Measurements from ENCODE around the gene E2F1. TPM values are rescaled to one million over a fixed set of nuclear protein-coding genes. Genes with fewer than 3 reads are reported as not detected.
"Not testable (repeated sequence)": the region's sequence is repeated elsewhere in the genome, so short reads cannot be mapped to it uniquely, and the experiment has no call there.

E2F1 gene
- total RNA-seq, 1 donor from 2014 or later = 1.8 TPM

DNA sequence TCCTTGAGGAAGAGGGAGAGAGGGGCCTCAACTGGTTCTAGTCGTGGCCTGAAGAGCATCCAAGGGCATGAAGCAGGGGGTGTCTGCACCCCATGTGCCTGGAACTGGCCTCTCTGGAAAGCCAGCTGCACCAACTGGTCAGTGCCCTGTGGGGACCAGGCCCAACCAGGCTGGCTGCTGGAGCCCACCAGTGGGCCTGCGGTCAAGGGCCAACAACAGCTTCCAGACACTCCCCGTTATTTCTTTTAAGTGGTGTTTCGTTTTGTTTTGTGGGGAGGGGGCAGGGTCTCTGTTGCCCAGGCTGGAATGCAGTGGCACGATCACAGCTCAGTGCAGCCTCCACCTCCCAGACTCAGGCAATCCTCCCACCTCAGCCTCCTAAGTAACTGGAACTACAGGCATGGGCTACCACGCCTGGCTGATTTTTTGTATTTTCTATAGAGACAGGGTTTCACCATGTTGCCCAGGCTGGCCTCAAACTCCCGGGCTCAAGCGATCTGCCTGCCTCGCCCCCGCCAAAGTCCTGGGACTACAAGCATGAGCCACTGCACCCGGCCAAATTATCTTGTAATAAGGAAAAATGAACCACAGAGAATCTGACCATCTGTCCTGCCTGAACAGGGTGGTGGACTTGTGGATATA is 36.0 kb downstream of the E2F1 start:
- intact Hi-C loops (cut with micrococcal nuclease) = loop anchor here (5.0 kb wide), 1 partner anchor 188 kb away; no protein-coding TSS in a partner anchor
- DNase-seq = no peak
- no peak for ATAC-seq

GRCh38 chr20:33649201-33649681 is 36.9 kb downstream of the E2F1 start:
- intact Hi-C loops (cut with micrococcal nuclease) = no loop called here
- peak; percentile 79 for DNase-seq
- ATAC-seq = peak; percentile 70

DNA sequence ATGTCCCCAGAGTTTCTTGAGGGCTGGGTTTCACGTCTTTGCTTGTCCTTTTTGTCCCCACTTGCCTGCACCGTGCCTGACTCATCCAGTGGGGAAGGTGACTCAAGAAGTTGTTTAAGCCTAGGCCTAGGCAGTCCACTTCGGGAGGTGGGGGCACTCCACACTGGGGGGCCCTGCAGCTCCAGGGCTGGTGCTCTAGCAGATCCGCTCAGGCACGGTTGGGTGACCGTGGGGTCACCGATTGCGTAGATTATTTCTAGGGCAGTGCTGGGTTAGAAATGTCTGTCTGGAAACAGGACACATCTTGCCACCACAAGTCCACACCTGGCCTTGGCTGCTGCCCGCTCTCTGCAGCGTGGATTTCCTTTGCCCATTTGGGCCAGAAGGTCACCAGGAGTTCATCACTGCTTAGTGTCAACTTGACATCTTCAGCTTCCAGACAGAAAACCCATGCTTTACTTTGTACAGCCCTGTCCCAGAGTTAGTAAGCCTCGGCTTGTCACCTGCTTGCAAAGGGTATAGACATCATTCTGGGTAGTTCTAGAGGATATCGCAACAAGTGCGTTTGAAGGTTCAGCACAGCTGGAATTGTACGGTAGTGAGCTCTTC is 37.7 kb downstream of the E2F1 start:
- intact Hi-C loops (cut with micrococcal nuclease) = no loop called here
- ATAC-seq = peak; percentile 4
- no peak for DNase-seq

DNA sequence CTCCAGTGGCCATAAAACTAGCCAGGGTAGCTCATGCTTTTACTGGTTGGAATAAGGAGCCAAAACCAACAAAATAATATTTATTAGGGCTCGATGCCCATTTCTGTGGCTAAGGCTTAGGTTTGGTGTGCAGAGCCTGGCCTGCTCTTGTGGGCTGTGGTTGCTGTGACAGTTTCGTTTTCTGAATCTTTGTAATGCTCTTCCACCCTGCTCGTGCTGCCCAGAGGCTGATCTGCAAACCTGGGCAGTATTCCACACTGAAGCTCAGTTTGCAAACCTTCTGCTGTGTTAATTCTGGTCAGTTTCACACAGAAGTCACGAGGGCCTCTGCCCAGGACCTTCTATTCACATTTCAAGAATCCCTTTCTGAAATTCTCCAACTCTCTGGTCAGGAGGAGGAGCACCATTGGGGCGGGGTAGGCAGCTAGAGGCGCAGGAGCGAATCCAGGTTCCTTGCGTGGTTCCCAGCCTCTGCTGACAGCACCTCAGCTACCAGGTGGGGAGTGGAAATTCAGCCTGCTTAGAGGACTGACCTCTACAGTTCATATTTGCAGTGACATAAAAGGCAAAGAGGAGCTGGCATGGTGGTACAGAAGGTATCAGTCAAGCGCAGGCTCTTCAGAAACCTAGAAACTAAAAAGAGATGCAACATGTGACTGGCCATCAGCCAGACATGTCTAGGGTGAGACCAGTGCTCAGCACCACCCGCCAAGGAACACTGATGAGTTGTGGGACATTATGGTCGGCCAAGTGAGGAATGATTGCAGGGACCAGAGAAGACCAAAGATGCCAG is 38.4 kb downstream of the E2F1 start:
- intact Hi-C loops (cut with micrococcal nuclease) = no loop called here
- ATAC-seq = peak; percentile 66
- no peak for DNase-seq

GRCh38 chr20:33646959-33647602 is 39.1 kb downstream of the E2F1 start:
- ATAC-seq; DNase-seq; intact Hi-C loops (cut with micrococcal nuclease): not testable (repeated sequence)

- ATAC-seq (no peak), DNase-seq (no peak)
- intact Hi-C loops (cut with micrococcal nuclease) = no loop called here
Measured at GRCh38 chr20:33646191-33646590, 40.0 kb downstream of the E2F1 start.

GRCh38 chr20:33645396-33645795 is 40.8 kb downstream of the E2F1 start:
- ATAC-seq = no peak
- DNase-seq = no peak
- intact Hi-C loops (cut with micrococcal nuclease) = no loop called here

GRCh38 chr20:33645072-33645358 is 41.2 kb downstream of the E2F1 start:
- intact Hi-C loops (cut with micrococcal nuclease) = no loop called here
- ATAC-seq = no peak
- DNase-seq = no peak

- ATAC-seq (no peak), DNase-seq (no peak)
- intact Hi-C loops (cut with micrococcal nuclease) = no loop called here
Measured at GRCh38 chr20:33644313-33645071, 41.7 kb downstream of the E2F1 start.

DNA sequence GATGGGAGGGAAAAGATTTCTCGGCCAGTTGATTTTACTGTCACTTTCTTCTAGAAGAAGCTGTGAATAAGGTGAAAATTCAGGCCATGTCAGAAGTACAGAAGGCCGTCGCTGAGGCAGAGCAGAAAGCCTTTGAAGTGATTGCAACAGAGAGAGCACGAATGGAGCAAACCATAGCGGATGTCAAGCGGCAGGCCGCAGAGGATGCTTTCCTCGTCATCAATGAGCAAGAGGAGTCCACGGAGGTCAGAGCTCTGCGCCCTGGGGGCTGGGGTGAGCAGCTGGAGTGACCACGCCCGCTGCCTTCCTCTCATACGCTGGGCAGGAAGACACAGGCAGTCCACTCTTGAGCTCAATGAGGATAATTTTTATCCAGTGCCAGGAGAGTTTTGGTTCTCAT is 45.9 kb downstream of the E2F1 start:
- intact Hi-C loops (cut with micrococcal nuclease) = no loop called here
- DNase-seq (no peak), ATAC-seq (no peak)

DNA sequence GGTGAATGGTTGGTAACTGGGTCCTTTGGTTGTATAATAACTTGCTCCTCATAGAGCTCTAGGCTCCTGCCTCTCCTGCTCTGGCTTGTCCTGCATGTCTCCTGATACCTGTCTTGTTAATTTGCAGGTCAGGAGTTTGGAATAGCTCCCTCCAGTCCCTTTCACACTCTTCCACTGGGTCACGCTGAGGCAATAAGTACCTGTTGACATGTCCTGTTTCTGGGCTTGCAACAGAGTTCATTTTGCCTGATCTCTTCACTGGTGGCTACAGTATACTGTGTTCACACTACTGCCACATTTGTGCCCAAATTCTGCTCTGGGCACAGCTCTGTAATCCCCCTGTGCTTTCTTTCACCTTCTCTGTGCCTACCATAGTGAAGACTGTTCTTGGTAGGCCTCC is 49.4 kb downstream of the E2F1 start:
- no peak for DNase-seq
- ATAC-seq = no peak
- intact Hi-C loops (cut with micrococcal nuclease) = no loop called here

DNA sequence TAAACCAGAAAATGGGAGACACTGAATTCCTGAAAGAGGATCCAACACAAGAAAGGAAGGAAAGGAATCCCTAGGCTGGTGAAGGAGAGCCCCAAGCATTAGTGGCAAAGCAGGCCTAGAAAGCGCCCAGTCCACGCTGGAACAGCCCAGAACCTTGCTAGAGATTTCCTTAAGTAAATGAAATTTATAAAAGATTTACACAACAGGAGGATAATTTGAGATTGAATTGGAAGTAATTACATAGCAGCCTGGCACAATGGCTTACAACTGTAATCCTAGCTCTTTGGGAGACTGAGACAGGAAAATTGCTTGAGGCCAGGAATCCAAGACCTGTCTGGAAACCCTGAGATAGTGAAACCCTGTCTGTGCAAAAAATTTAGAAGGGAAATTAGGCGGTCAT is 50.8 kb downstream of the E2F1 start:
- intact Hi-C loops (cut with micrococcal nuclease) = no loop called here
- ATAC-seq = no peak
- no peak for DNase-seq

DNA sequence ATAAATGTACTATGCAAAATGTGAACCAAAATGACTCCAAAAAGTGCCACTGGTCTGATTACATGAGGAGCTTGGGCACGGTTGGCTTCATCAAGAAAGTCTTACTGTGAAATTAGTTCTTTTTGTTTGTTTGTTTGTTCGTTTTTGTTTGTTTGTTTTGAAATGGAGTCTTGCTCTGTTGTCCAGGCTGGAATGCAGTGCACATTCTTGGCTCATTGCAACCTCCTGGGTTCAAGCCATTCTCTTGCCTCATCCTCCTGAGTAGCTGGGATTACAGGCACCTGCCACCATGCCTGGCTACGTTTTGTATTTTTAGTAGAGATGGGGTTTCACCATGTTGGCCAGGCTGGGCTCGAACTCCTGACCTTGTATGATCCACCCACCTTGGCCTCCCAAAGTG is 54.3 kb downstream of the E2F1 start:
- intact Hi-C loops (cut with micrococcal nuclease); ATAC-seq: not testable (repeated sequence)

DNA sequence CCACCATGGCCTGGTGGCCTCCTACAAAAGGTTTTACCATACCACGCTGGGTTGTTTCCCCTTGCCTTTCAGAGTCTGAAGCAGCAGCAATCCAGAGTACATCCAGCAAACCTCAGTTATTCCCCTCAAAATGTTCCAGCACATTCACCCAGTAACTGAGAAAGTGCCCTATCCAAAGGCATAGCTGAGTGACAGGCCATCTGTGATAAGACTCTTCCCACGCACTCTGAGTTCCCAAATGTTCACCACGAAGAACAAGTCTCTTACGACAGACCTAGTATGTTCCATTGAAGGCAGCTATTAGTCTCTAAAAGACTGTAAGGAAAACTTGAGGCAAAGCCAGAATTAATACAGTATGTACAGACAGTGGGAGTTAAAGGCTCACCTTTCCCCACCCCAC is 55.7 kb downstream of the E2F1 start:
- intact Hi-C loops (cut with micrococcal nuclease) = no loop called here
- DNase-seq (no peak), ATAC-seq (no peak)

More for the DNA sequence above, 54.3 kb downstream of the E2F1 start:
- DNase-seq = not testable (repeated sequence)

- intact Hi-C loops (cut with micrococcal nuclease) = no loop called here
- ATAC-seq (no peak), DNase-seq (no peak)
Measured at GRCh38 chr20:33629979-33630378, 56.2 kb downstream of the E2F1 start.

DNA sequence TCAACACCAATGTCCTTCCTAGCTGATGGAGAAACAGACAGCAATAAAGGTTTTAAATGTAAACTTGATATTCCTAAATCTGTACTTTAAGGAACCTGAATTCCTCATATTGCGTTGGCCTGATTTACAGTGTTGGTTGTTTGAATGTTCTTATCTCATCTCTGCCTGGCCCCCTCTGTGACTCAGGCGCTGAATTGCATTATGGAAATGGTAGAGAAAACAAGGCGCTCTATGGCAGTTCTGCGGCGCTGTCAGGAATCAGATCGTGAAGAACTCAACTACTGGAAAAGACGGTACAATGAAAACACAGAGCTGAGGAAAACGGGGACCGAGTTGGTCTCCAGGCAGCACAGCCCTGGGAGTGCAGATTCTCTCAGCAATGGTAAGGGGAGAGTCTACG is 56.7 kb downstream of the E2F1 start:
- intact Hi-C loops (cut with micrococcal nuclease) = no loop called here
- DNase-seq (no peak), ATAC-seq (no peak)

DNA sequence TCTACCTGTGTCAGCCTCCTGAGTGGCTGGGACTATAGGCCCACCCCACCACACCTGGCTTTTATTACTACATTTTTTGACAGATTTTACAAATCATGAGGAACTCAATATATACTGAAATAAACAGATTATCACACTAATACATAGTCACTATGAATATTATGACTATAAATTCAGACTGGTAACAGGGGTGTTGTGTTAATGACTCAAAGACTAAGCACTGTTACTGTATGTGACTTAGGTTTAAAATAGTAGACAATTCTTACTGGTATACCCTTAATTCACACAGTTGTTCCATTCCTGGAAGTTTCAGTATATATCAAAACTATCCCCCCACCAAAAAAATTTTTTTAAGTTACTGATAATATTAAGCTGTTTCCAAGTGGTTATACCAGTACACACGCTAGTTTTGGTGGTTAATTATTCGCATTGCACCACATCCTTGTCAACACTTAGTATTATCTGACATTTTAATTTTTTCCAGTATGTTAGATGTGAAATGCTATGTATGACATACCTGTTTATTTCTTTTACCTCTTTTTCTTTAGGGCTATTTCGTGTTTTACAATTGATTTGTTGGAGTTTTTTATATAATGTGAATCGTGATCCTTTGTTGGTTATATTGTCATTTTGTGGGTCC is 58.5 kb downstream of the E2F1 start:
- ATAC-seq = no peak
- intact Hi-C loops (cut with micrococcal nuclease) = no loop called here
- DNase-seq = no peak

- intact Hi-C loops (cut with micrococcal nuclease) = no loop called here
- ATAC-seq = no peak
- DNase-seq = no peak
Measured at GRCh38 chr20:33626190-33626589, 60.0 kb downstream of the E2F1 start.
